Fibroblast of peridontal ligament (primary cell): ENCODE data around the gene TMEM204.

Experiments
- DNase-seq: peaks from one replicate; pipeline ENCODE4 v3.0.0-alpha.2; 2010; ENCODE audit errors: extremely low read depth

The TMEM204 gene

DNA sequence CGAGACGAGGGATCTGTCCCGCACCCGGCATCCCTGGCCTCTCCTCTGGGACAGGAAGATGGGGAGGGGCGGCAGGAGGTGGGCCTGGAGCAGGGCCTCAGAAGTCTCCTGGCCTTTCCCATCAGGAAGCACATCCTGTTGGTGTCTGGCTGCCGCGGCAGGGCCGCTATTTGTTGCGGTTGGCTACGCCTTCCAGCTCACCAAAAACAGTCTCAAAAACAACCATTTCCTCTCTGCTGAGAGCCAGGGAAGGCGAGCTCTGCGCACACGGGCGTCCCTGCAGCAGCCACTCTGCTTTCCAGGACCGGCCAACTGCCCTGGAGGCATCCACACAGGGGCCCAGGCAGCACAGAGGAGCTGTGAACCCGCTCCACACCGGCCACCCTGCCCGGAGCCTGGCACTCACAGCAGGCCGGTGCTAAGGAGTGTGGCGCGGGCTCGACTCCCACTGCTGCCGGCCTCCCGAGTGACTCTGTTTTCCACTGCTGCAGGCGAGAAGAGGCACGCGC lies at the start of gene TMEM204:
Gene TMEM204, plus strand, starts transcription at position 224 of the 509 bp plus-strand sequence. CDS start 610 bp downstream, outside the sequence.
- peak; percentile 69 for DNase-seq

DNA sequence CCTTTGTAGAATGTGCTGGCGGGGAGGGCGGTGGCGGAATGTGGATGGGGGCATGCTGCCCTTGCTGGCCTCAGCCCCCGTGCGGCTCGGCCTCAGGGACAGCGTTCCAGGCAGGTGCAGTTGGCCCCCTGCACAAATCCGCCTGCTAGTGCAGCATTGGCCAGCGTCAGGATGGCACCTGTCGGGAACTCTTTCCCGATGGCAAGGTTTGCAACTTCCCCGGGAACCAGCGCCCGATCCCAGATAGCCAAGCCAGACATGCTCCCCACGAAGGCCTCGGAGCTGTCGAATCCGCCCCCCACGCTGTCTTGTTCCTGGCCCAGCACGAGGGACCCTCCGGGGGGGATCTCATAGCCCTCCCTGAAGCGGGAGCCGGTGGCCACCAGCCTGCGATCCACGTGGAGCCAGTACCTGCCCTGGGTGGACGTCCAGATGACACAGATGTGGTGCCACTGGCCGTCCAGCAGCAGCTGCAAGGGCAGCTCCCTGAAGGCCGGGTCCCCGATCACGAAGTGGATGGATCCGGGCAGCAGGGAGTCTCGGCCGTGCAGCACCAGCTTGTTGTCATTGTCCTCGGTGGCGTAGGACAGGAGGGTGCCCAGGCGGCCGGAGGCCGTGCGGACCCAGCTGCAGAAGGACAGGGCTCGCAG lies 47.5 kb upstream of the TMEM204 start:
- DNase-seq, result no peak

DNA sequence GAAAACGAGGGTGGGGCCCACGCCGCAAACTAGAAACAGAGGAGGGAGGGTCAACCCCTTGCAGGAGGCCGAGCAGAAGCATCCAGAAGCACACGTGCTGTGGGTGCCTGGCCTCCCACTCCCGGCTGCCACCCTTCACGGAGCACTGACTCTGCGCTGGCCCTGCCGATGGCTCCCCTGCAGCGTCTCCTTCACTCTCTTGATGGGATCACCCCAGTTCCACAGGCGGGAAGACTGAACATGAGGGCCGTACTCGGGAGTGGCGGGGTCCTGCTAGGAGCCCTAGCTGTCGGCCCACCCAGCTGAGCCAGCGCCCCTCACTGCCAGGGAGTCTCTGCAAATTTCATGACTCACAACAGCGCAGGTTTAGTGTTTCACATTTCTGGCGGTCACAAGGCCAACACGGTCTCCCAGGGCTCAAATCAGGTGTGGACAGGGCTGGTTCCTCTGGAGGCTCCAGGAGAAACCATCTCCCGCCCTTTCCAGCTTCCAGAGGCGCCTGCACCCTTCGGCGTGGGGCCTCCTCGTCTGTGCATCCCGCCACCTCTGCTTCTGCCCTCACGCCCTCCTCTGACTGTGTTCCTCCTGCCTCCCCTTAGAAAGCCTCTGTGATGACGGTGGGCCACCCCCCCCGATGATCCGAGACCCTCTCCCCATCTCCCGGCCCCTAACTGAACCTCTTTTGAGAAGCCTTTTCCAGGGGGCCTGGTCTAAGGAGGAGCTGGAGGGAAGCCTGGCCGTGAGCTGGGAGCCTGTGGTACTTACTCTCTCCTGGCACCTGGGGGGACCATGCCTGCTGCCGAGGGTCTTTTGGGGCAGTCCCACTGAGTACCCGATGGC lies 46.7 kb upstream of the TMEM204 start:
- DNase-seq, result no peak

DNA sequence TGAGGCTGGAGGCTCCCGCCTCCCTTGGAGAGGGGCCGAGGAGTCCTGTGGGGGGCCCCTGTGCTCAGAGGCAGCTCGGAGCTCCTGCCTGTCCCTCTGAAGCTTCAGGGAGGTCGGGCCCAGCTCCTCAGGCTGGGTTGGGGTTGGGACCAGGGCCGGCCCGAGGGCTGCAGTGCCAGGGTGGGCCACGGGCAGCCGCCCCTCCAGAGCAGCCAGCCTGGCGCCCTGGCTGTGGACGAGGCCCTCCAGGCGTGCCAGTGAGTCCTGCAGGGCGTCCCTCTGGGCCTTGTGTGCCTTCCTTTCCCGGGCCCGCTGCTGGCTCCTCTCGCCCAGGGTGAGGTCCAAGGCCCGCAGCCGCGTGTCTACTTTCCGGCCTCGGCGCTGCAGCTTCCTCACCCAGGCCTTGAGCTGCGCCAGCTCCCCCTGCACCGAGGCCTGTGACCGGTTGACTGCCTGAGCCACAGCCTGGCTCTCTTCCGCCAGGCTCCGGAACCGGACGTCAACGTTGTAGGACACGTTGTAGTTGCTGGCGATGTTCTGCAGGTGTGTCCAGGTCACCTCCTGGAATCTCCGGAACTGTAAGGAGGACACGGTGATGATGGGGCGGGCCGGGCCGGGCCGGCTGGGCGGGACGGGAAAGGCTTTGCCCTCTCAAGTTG lies 45.9 kb upstream of the TMEM204 start:
- no peak for DNase-seq

DNA sequence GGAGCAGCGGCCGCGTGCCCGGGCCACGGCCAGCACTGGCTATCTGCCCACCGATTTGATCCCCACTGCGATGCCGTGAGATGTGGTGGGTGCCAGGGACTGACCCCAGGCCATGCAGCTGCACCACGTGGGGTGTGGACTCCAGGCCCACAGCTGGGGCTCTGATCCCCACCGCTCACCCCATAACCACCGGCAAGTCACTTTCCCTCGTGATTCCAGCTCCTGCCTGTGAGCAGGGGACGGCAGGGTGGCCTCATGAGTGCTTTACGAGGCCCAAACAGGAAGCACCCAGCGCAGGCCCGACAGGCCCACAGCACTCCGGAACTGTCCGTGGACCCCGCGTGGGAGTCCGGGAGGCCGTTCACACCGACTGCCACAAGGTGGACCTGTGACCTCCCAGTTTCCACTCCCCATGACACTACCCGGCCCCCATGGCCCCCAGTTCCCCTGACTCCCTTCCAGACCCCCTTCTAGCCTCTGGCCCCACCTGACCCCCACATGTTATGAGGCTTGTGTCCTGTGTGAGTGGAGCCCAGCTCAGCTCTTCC lies 45.3 kb upstream of the TMEM204 start:
- DNase-seq, result no peak

DNA sequence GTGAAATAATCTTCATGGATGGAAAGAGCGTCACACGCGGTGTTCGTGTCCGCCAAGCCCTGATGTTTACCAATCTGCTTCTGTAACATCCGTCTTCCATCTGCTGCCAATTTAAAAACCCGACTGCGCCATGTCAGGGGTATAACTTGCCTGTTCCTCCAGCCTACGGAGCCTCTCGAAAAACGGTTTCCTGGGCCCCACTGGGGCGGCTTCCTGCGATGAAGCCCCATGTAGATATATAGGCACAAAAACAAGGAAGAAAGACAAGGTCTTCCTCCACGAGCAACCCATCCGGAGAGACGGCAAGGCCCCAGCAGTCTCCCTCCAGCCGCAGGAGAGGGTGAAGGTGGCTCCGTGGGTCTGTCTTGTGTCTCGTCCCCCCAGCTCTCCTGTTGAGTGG lies 44.8 kb upstream of the TMEM204 start, which contains the start of gene PTX4:
Gene PTX4, minus strand, starts transcription at position 326 of the 400 bp plus-strand sequence. Its CDS starts 35 bp downstream, at position 291.
- no peak for DNase-seq

DNA sequence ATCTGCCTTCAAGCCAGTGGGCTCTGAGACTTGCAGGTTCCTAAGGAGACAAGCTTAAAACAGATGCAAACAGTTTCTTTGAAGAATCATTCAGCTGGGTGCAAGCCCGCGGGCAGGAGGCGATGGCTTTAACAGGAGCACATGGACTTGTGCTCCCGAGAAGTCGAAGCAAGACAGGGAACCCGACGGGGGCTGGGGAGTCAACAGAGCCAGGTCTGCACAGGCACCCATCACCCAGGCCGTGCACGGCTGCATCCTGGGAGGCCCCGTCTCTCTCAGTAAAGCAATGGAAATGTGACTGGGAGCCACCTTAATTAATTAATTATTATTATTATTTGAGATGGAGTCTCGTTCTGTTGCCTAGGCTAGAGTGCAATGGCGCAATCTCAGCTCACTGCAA lies 44.4 kb upstream of the TMEM204 start:
- DNase-seq, result no peak

DNA sequence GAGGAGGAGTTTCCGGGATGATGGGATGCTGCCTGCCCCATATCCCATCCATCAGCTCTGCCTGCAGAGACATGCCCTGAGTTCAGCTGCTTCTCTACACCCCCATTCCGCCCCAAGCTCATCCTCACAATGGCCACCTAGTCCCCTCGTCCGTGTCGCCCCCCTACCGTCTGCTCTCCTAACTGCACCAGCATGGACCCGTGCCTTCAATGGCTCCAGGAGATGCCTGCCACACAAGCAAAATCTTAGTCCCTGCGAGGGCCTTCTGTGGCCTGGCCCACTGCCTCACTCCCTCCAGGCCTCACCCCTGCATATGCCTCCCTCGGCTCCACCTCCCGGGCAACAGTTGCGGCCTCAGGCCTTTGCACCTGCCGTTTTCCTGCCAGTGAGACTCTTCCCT lies 42.1 kb upstream of the TMEM204 start:
- no peak for DNase-seq

DNA sequence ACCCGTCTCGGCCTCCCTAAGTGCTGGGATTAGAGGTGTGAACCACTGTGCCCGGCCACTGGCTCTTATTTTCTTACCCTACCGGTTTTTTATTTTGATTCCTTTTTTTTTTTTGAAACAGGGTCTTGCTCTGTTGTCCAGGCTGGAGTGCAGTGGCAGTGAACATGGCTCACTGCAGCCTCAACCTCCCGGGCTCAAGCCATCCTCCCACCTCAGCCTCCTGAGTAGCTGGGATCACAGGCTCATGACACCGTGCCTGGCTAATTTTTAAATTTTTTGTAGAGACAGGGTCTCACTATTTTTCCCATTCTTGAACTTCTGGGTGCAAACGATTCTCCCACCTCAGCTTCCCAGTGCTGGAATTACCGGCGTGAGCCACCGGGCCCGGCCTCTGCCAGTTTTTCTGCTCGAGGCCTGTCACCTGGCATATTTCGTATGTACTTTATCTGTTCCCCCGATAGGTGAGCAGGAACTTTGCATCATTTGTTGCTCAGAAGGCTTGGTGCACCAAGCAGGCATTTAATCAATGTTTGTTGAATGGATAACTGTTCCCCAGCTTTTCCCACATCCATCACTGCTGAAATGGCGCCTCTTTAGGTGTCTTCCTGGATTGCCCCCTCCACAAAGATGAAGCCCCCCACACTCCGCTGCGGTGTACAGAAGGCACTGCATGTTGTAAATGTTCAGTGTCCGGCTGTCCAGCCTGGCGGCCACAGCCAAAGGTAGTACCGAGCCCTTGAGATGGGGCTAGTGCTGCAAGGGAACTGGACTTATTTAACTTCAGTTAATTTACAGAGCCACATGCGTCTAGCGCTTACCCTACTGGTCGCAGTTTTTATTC lies 41.2 kb upstream of the TMEM204 start:
- no peak for DNase-seq

DNA sequence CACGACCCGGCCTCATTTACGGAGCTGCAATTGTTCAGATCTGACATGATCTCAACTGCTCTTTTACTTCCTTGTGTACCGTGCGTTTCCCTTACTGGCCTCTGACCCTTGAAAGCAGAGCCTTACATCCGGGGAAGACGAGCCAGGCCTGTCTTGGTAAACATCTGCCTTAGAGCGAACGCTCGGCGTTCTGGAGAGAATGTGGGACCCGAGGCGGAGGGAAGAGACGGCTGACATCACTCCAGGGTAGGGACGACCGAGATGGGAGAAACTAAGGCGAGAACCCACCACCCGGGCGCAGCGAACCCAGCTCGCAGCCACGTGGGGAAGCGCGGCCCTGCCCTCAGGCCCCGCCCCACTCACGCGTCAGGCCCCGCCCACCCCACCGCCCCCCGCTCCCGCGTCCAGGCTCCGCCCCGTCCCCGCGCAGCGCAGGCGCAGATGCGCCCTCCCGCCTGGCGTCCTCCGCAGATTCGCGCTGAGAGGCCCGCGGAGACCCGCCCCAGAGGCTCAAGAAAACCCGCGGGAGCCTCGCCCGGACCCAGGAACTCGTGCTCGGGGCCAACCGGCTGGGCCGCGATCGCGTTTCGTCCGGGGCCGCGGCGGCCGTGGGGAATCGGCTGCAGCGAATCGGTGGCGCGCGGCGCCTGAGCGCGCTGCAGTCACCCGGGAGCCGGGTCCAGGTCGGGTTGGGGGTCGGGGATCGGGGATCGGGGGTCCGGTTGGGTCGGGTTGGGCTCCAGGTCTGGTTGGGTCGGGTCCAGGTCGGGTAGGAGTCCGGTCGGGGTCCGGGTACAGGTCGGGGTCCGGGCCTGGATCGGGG lies 40.3 kb upstream of the TMEM204 start, which contains the start of gene TELO2:
Gene TELO2, plus strand, starts transcription at position 438 of the 823 bp plus-strand sequence. CDS start 922 bp downstream, outside the sequence.
- peak; percentile 69 for DNase-seq

DNA sequence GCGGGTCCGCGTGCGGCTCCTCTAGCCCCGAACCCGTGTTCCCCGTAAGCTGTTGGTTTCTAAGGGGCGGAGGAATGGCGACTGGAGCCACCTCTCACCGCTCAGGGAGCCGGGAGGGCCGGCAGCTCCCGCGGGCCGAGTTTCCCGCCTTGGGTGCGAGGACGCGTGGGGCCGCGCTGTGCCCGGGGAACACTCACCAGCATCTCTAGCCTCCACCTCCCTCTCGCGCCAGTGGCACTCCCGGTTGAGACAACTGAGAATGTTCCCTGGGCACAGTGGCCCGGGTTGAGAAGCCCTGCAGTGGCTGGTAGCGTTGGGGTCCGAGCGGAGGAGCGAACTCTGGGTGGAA lies 39.7 kb upstream of the TMEM204 start:
- no peak for DNase-seq

DNA sequence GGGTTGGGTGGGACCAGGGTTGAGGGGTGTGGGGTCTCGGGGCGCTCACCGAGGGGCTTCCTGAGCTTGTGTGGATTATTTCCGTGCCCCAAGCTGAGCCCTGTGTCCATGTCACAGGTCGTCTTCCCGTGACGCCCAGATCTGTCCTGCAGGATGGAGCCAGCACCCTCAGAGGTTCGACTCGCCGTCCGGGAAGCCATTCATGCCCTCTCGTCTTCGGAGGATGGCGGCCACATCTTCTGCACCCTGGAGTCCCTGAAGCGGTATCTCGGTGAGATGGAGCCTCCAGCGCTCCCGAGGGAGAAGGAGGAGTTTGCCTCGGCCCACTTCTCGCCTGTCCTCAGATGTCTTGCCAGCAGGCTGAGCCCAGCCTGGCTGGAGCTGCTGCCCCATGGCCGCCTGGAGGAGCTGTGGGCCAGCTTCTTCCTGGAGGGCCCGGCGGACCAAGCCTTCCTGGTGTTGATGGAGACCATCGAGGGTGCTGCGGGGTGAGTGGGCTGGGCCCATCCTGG lies 39.3 kb upstream of the TMEM204 start:
- DNase-seq, result peak; percentile 71

DNA sequence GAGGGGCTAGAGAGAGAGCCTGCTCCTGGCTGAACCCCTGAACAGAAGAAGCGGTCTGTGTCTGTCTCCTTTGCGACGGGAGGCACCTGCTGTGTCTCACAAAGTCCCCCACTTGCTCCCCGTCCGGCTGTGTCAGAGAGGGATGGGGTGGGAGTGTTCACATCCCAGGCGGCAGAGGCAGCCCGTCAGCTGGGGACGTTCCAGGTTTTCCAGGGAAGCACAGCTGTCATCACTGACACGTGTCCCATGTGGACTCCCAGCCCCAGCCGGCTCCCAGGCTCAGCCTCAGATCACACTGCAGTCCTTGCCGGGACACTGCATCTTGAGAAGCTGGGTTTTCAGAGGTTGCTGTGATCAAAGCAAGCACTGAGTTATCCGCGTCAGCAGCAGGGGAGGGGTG lies 38.8 kb upstream of the TMEM204 start:
- no peak for DNase-seq

DNA sequence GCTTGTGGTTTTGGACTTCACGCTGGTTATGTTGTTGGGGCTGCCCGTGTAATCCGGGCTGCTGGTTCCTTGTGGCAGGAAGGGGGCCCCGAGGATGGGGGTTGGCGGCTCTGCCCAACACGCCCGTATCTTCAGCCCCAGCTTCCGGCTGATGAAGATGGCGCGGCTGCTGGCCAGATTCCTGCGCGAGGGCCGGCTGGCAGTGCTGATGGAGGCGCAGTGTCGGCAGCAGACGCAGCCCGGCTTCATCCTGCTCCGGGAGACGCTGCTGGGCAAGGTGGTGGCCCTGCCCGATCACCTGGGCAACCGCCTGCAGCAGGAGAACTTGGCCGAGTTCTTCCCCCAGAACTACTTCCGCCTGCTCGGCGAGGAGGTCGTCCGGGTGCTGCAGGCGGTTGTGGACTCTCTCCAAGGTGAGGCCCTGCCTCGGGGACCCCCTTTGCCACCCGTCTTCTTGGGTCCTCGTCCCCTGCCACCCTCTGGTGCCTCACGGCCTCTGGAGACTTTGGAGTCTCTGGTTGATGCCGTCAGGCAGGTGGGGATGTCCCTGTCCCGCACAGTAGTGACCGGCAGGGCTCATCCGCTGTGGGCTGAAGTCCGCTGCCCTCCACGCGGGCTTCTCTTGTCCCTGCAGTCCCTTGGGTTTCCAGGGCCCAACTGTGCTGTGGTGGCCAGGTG lies 38.1 kb upstream of the TMEM204 start:
- no peak for DNase-seq

DNA sequence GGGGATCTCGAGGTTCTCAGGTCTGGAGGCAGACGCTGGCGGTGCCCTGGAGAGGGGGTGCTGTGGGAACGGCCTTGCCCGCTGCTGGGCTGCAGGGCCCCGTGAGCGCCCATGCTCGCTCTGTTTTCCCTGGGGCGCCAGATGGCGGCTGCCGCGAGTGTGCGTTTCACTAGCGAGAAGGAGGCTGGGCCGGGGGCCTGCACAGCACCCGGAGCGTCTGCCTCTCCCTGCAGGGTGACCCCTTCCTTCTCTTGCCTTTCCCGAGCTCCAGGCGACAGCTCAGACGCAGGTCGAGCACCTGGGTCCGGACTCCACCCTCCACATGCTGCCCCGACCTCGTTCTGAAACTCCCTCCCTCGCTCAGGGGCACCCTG lies 37.6 kb upstream of the TMEM204 start:
- DNase-seq, result no peak

DNA sequence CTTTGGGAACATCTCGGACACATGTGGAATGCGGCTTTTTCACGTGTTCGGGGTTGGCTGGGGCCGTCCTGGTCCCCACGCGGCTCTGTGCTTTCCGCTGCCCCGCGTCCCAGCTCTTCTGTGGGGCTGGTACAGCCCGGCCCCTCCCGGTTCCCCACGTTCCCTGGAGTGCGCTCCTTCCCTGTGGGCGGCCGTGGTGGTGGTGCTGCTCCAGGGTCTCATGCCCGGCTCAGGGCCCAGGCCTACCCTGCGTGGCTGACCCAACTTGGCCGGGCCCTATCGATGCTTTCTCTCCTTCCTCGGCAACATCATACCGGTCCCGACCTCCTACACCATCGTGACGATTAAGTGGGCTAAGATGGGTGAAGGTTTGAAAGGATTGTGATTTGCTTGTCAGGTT lies 37.0 kb upstream of the TMEM204 start:
- DNase-seq, result no peak

DNA sequence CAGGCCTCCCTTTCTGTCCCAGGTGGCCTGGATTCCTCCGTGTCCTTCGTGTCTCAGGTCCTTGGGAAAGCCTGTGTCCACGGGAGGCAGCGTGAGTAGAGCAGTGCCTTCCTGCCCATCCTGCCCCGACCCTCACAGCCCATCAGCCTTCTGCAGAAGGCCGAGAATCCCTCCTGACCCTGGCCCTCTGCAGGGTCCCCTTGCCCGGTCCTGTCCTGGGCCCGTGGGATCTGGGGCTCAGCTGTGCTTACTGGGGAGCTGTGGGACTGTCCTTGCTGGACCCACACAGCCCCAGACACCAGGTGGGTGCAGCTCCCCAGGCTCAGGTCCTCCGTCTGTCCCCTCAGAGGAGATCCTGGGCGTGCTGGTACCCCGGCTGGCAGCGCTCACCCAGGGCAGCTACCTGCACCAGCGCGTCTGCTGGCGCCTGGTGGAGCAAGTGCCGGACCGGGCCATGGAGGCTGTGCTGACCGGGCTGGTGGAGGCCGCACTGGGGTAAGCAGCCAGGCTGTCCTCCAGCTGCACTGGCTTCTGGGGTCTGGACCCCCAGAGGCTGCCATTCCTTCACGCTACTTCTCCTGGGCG lies 36.4 kb upstream of the TMEM204 start:
- DNase-seq, result no peak

DNA sequence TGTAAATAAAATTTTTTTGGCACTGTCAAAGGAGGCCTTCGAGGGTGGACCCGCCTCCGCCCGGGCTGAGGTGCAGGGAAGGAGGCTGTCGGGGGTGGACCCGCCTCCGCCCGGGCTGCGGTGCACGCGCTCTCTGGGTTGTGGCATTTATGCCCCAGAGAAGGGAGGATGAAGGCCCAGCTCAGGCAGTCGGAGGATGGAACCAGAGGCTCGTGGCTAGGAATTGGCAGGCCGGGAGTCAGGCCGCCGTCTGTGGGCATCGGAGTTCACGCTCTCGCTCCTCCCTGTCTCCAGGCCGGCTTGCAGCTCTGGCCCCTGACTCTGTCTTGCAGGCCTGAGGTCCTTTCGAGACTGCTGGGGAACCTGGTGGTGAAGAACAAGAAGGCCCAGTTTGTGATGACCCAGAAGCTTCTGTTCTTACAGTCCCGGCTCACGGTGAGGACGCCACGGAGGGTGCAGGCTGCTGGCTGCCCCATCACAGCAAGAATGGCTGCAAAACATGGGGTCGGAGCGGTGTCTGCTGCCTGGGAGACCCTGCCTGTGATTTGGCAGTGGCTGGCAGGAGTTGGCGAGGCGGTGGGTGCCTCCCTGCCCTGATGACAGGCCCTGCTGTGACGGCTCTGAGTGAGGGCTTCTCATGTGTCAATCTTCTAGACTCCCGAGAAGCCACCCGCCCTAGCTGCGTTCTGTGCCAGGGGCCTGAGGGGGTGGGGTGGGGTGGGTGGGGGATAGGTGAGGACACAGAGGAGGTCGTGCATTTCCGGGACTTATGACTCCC lies 34.4 kb upstream of the TMEM204 start:
- no peak for DNase-seq
